K562 (cell line): ENCODE data around the gene GSTM2. TPM values are rescaled to one million over a fixed set of nuclear protein-coding genes. Genes with fewer than 3 reads are reported as not detected.

Experiments used
- ATAC-seq: fragments of 200-7000 bp; cut with Tn5 transposase; 3 replicates; pipeline ENCODE4 v1.9.1; 2020; ENCODE audit warnings: moderate library complexity
- BruUV-seq: library from RNA; stranded (reverse); fragments of 400-500 nt; replicated peaks from 2 replicates; lab custom pipeline; 2021; lab: Mats Ljungman, UMichigan
- CTCF ChIA-PET: fragments of 300-600 bp; formaldehyde crosslinking; extraction: SDS; loops from one replicate; lab custom pipeline; 2021; ENCODE audit warnings: low intra/inter-chr PET ratio; lab: Yijun Ruan, JAX
- POLR2A ChIA-PET: fragments of 300-600, 350-650 bp; sonication (Branson Sonifier 250); formaldehyde crosslinking; extraction: SDS; loops from one replicate; lab custom pipeline; 2021; ENCODE audit warnings: antibody characterized with exemption, inconsistent platforms; lab: Yijun Ruan, JAX
- DNase-seq, 4 experiments: peaks; one replicate each; pipeline versions ENCODE4 v3.0.0 to v3.0.0-alpha.2; 2011 to 2018; ENCODE audit warnings: low spot score in 3 of 4, mixed read lengths in 3 of 4; ENCODE audit errors: extremely low read depth in 1 of 4
- FAIRE-seq: peaks from 2 replicates; lab custom pipeline; 2011; peaks lifted over from hg19 to GRCh38; lab: Jason Lieb, UNC
- H2AFZ ChIP-seq: 2 replicates; pipeline ENCODE4 v1.6.0; 2011; ENCODE audit warnings: low read depth, low read length, control low read depth, inconsistent platforms
- H3K27ac ChIP-seq: fragments of 200-600 bp; 3 replicates; pipeline ENCODE4 v1.8.0; 2011; ENCODE audit warnings: low read depth, mild to moderate bottlenecking, control low read depth, inconsistent platforms, low read length, moderate library complexity, mixed read lengths; ENCODE audit errors: extremely low read depth
- H3K27me3 ChIP-seq, 2 experiments: fragments of 300-600 bp in 1 of 2; 2 replicates in 1 of 2; 3 replicates in 1 of 2; pipeline versions ENCODE4 v1.6.0 to v1.8.0; 2011; ENCODE audit warnings: inconsistent platforms in 2 of 2, low read length in 2 of 2, mild to moderate bottlenecking in 1 of 2, mixed read lengths in 1 of 2, moderate library complexity in 1 of 2; ENCODE audit not compliant: control insufficient read depth in 2 of 2, insufficient read depth in 2 of 2
- H3K36me3 ChIP-seq: fragments of 300-600 bp; 3 replicates; pipeline ENCODE4 v1.8.0; 2011; ENCODE audit warnings: mild to moderate bottlenecking, low read length, inconsistent platforms; ENCODE audit not compliant: control insufficient read depth, insufficient read depth
- H3K4me1 ChIP-seq, 2 experiments: fragments of 200-600 bp in 1 of 2; replicated peaks in 1 of 2; 2 replicates in 1 of 2; 3 replicates in 1 of 2; pipeline versions ENCODE4 v1.5.1 to v1.8.0; 2011; ENCODE audit warnings: inconsistent platforms in 2 of 2, low read length in 2 of 2, mild to moderate bottlenecking in 1 of 2, mixed read lengths in 1 of 2, moderate library complexity in 1 of 2; ENCODE audit not compliant: control insufficient read depth in 2 of 2, insufficient read depth in 2 of 2
- H3K4me2 ChIP-seq: 2 replicates; pipeline ENCODE4 v1.6.1; 2011; ENCODE audit warnings: low read length, control low read depth, inconsistent platforms, mixed read lengths; ENCODE audit not compliant: insufficient read depth
- H3K4me3 ChIP-seq: fragments of 200-600 bp; sonication (generic), shearing (Covaris generic); 2 replicates; pipeline ENCODE4 v1.5.1; 2016; ENCODE audit warnings: control low read depth, inconsistent platforms
- H3K79me2 ChIP-seq: fragments of 200-600 bp; 3 replicates; pipeline ENCODE4 v1.8.0; 2011; ENCODE audit warnings: low read length, inconsistent platforms; ENCODE audit not compliant: control insufficient read depth, insufficient read depth
- H3K9ac ChIP-seq, 2 experiments: 2 replicates each; pipeline versions ENCODE4 v1.6.0 to v1.6.1; 2011; ENCODE audit warnings: low read depth in 2 of 2, low read length in 2 of 2, control low read depth in 1 of 2, inconsistent platforms in 1 of 2, mild to moderate bottlenecking in 1 of 2, mixed read lengths in 1 of 2; ENCODE audit not compliant: insufficient read depth in 1 of 2
- H3K9me1 ChIP-seq: one replicate; pipeline ENCODE4 v1.6.0; 2011; ENCODE audit warnings: inconsistent platforms, mild to moderate bottlenecking, low read length, moderate library complexity; ENCODE audit not compliant: control insufficient read depth, insufficient read depth
- H3K9me3 ChIP-seq: replicated peaks from 2 replicates; pipeline ENCODE4 v1.5.1; 2011; ENCODE audit warnings: low read depth, low read length, inconsistent platforms; ENCODE audit not compliant: control insufficient read depth, insufficient read depth
- H4K20me1 ChIP-seq: replicated peaks from 2 replicates; pipeline ENCODE4 v1.6.1; 2011; ENCODE audit warnings: low read length, inconsistent platforms, mixed read lengths; ENCODE audit not compliant: control insufficient read depth, insufficient read depth
- ARID3A ChIP-seq: IDR thresholded peaks from 2 replicates; pipeline ENCODE4 v1.6.1; 2012; ENCODE audit warnings: low read depth, low read length, improper control_type of control experiment, borderline replicate concordance
- C11orf30 ChIP-seq: fragments of 450-650 bp; IDR thresholded peaks from 2 replicates; pipeline ENCODE4 v1.6.1; 2016; ENCODE audit warnings: low read depth, mild to moderate bottlenecking
- CEBPG ChIP-seq, 3 experiments: fragments of 200-800 bp in 1 of 3; sonication (Bioruptor generic) in 1 of 3; sonication (generic) in 1 of 3; formaldehyde crosslinking in 1 of 3; IDR thresholded peaks in 2 of 3; conservative IDR thresholded peaks in 1 of 3; 2 replicates each; pipeline versions ENCODE4 v1.6.1 to v1.8.0; 2016 to 2022; ENCODE audit warnings: missing compliant biosample characterization in 2 of 3, missing genetic modification characterization in 2 of 3, mild to moderate bottlenecking in 1 of 3, missing genetic modification reagents in 1 of 3
- EP300 ChIP-seq: IDR thresholded peaks from 2 replicates; pipeline ENCODE4 v1.6.1; 2012; ENCODE audit warnings: low read length, improper control_type of control experiment
- HINFP ChIP-seq: fragments of 450-650 bp; conservative IDR thresholded peaks from 2 replicates; pipeline ENCODE4 v1.6.1; 2016; ENCODE audit warnings: missing genetic modification characterization, low read depth, mild to moderate bottlenecking, control low read depth, missing compliant biosample characterization
- MCM5 ChIP-seq: fragments of 450-650 bp; IDR thresholded peaks from 2 replicates; pipeline ENCODE4 v1.6.1; 2016; ENCODE audit warnings: low read depth
- PHB2 ChIP-seq: fragments of 450-650 bp; IDR thresholded peaks from 2 replicates; pipeline ENCODE4 v1.6.1; 2017; ENCODE audit warnings: low read depth
- RBM17 ChIP-seq: fragments of 200-400 bp; formaldehyde crosslinking; IDR thresholded peaks from 2 replicates; pipeline ENCODE4 v1.6.1; 2017; ENCODE audit warnings: low read depth, mild to moderate bottlenecking, low read length, borderline replicate concordance
- ZNF318 ChIP-seq, 2 experiments: fragments of 450-650 bp; IDR thresholded peaks; 2 replicates each; pipeline ENCODE4 v1.6.1; 2016; ENCODE audit warnings: mild to moderate bottlenecking in 2 of 2, borderline replicate concordance in 1 of 2, low read depth in 1 of 2, moderate library complexity in 1 of 2
- WGBS: fragments of 100-300 bp; shearing (Covaris generic); methylation state at CpG from one replicate; pipeline ENCODE4 v1.1.6; 2016; ENCODE audit warnings: low coverage, mixed read lengths; ENCODE audit not compliant: insufficient coverage; ENCODE audit errors: missing lambda C conversion rate; 5-methylcytosine and 5-hydroxymethylcytosine counted together
- in situ Hi-C: fragments of 300-500 bp; cut with MboI; formaldehyde crosslinking; loops from 4 replicates; pipeline ENCODE4 v1.15.0; 2018; ENCODE audit warnings: inconsistent platforms, mixed read lengths
- intact Hi-C: fragments of 100-400 bp; cut with micrococcal nuclease; formaldehyde crosslinking; loops from 2 replicates; pipeline ENCODE4 v1.14.2; 2022
- polyA plus RNA-seq, 8 experiments: library from polyadenylated mRNA; depleted of rRNA in 4 of 8; stranded (reverse) in 5 of 8; unstranded in 3 of 8; fragments of >200 nt; fragmentation: Nextera tagmentation in 2 of 8; fragmentation: Illumina TruSeq in 1 of 8; extraction: Ambion mirVana in 2 of 8; extraction: Trizol in 1 of 8; gene quantifications; 2 replicates each; pipeline versions ENCODE4 v1.2.1 to v1.2.3, GENCODE V29; 2011 to 2014; ENCODE audit warnings: inconsistent platforms in 1 of 8, missing spikeins in 1 of 8
- total RNA-seq, 7 experiments: library from RNA; depleted of rRNA in 6 of 7; stranded (reverse); fragments of >200 nt in 6 of 7; fragmentation: Illumina TruSeq in 2 of 7; extraction: Trizol in 2 of 7; gene quantifications; 2 replicates each; pipeline versions ENCODE4 v1.2.1 to v1.2.3, GENCODE V29; 2011 to 2021; ENCODE audit warnings: low replicate concordance in 1 of 7

The GSTM2 gene
- total and polyA plus RNA-seq, 9 of the 15 experiments (the other 6 are each of a cell fraction or from before 2014, with no cell fraction given): 1.6 to 15.1 (median 6.8) TPM

- H3K27me3 ChIP-seq: no peaks in the 10 kb centered on the region
- H3K36me3 ChIP-seq: peaks cover 14% of the 10 kb centered on the region; the same call in 2 of the 3 replicates
- no peak overlapping the region for H3K4me2 ChIP-seq
- H3K79me2 ChIP-seq: 0 out of 3 replicates have a peak, but pooled peaks cover 2% of the 10 kb centered on the region
- POLR2A ChIA-PET: interaction anchor here (1.2 kb wide), 1 partner anchor 377 kb away, joined by 3 read pairs; the partner anchor contains the start of gene STRIP1
- H3K9me1 ChIP-seq: no peaks in the 10 kb centered on the region
- no TSS peak for BruUV-seq
- H3K4me3 ChIP-seq: no peak overlapping the region
- no peak for ATAC-seq
- H3K9ac ChIP-seq: no peak overlapping the region
- intact Hi-C loops (no loop called here), in situ Hi-C loops (no loop called here)
- CTCF ChIA-PET: no interaction called here
- H3K9me3 ChIP-seq: no peaks in the 10 kb centered on the region
- H3K27ac ChIP-seq: no peak overlapping the region
- no peak for FAIRE-seq
- H3K4me1 ChIP-seq: peaks cover 0 to 24% of the 10 kb centered on the region in 2 experiments; a peak in 3 of 5 replicates
- H2AFZ ChIP-seq: no peak overlapping the region
- no peaks in the 10 kb centered on the region for H4K20me1 ChIP-seq
- WGBS: 100% methylated on average over 4 of the region's 4 CpGs
- no peak for DNase-seq
- TF ChIP-seq HINFP (tag) (no peak), C11orf30 (no peak), EP300 (no peak), CEBPG (CRISPR knock-in tag; IDR thresholded peaks at IDR 0.05) (no peak), CEBPG (tag; conservative IDR thresholded peaks at IDR 0.05 in 1 of 2, IDR thresholded peaks at IDR 0.05 in 1 of 2) (no peak), RBM17 (no peak), ZNF318 (IDR thresholded peaks at IDR 0.05; ENCODE audit: borderline replicate concordance in 1 of 2, low read depth in 1 of 2) (no peak), MCM5 (no peak), ARID3A (no peak), PHB2 (no peak)
These were observed 10.5 kb upstream of the GSTM2 start for GRCh38 chr1:109657395-109657794.
